GM20431 (cell line): ENCODE data around the gene TDRKH.
"Not testable (repeated sequence)": the region's sequence is repeated elsewhere in the genome, so short reads cannot be mapped to it uniquely, and the experiment has no call there.

ENCODE experiments used
- in situ Hi-C: fragments of 300-500 bp; cut with MseI, MboI; formaldehyde crosslinking; loops from one replicate; pipeline ENCODE4 v1.15.0; 2020; ENCODE audit warnings: low sequenced_read_pairs; ENCODE audit not compliant: unreplicated experiment

TDRKH gene

GRCh38 chr1:151805066-151805820 is 14.9 kb upstream of the TDRKH start, which contains the start of gene LINGO4:
Gene LINGO4 (minus strand): TSS chr1:151805419. CDS start chr1:151802704, 2,715 bp downstream.
- in situ Hi-C loops: no loop called here

DNA sequence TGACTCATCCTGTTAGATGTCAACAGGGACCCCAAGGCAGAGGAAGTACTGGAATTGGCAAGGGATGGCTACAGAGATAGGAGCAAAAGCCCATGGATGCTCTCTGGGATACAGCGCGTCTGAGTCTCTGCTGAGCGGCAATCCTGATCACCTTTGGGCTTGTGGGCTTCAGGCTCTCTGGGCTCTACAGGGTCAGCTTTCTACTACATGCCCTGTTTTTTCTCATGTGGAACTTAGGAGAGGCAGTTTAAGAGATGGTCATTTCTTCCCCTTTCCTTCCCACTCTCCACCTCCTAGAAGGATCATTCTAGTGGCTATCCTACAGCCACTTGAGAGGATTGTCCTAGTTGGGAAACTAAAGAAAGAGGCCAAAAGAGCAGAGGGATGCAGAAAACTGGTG is 13.6 kb upstream of the TDRKH start:
- in situ Hi-C loops: no loop called here

DNA sequence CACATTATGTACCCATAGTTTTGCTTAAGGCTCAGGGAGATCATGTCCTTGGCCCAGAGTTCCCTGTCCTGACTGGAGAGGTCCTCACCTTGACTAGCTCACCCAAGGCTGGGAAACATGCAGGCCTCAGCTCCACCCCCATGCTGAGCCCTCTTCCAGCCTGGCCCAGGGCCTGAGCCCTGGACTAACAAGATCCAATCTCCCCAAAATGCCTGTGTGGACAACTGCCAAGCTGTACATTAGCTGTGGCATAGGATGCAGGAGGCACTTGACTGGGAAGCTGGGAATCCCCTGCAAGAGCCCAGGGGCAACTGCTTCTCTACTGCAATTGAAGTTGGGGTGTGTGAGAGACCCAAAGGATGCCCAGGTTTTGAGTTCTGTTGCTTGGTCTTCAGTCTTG is 12.9 kb upstream of the TDRKH start:
- in situ Hi-C loops: no loop called here

GRCh38 chr1:151802372-151802771 is 12.1 kb upstream of the TDRKH start:
- in situ Hi-C loops: no loop called here

DNA sequence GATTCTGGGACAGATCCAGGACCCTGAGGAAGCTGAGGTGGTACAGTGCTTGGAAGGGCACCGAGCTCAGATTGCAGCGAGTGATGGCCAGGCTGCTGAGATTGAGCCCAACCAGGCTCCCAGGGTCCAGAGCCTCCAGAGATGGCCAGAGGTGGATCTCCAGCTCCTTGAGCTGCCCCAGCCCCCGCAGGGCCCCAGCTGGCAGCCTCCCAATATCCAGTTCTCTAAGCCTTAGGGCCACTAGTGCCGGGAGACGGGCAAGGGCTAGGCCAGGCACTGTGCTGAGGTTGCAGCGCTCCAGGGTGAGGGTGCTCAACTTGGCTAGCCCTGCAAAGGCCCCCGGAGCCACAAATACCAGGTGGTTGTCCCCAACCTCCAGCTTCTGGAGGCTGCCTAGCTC is 11.5 kb upstream of the TDRKH start:
- in situ Hi-C loops: no loop called here

- in situ Hi-C loops: no loop called here
These were observed 11.1 kb upstream of the TDRKH start for GRCh38 chr1:151801310-151801820.

DNA sequence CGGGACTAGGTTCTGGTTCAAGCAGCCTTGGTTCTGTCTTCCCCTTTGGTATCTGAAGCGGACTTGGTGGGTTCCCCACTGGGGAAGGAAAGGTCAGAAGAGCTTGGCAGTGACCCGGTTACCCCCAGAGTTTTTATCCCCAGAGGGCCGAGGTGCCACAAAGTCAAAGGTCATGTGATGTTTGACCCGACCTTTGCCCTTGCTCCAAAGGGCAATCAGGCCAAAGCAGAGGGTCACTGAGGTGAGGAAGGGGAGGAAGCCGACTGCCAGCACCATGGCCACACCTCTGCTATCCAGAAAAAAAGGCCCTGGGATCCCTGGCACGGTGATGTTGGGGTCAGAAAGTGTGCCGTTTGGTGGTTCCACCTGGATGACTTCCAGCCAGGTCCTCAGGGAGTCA is 10.5 kb upstream of the TDRKH start:
- in situ Hi-C loops: no loop called here

- in situ Hi-C loops: no loop called here
These were observed 9.1 kb upstream of the TDRKH start for GRCh38 chr1:151799179-151800022.

DNA sequence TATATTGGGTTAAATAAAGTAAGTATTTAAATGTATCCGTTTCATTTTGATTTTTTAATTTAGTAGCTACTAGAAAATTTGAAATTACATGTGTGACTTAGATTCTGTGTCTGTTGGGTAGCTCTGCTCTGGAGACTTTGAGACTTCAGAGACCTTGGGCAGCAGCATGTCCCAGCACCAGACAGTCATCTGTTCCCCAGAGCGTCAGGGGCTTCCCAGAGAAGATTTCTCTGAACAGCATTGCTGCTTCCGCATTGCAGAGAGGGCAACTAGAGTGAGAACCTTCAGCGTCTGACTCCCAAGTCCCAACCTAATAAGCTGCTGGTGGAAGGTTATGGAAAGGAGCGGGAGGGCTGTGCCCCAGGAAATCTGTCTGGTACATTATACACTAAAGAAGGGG is 8.3 kb upstream of the TDRKH start:
- in situ Hi-C loops: no loop called here

DNA sequence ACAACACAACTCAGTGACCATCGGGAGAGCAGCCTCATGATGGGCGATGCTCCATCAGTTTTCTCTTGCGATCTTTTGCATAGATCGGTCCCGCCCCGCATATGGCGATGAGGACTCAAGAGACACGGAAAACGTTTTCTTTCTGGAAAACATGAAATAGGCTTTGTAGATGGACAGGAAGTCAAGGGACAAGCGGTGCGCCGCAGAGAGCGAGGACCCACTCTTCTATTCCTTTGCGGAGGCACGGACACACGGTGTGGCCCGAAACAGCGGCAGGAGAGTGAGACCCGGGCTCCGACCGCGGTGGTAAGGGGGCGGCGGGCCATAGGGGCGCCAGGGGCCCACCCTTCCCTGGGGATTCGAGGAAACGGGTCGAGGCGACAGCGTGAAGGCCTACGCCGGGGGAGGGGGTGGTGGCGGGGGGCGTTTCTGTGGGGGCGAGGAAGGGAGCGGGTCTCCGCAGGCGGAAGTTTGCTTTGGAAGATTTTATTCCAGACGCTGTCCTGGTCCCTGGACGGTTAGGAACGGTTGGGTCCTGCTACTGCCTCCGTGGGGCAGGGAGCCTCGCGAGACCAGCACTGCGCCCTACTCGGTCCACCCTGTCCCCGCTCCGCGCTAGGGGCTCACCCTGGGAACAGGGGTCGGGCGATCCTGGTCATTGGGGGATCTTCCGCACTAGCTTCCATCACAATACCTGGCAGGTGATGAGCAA is 796 bp upstream of the TDRKH start:
- in situ Hi-C loops: no loop called here

DNA sequence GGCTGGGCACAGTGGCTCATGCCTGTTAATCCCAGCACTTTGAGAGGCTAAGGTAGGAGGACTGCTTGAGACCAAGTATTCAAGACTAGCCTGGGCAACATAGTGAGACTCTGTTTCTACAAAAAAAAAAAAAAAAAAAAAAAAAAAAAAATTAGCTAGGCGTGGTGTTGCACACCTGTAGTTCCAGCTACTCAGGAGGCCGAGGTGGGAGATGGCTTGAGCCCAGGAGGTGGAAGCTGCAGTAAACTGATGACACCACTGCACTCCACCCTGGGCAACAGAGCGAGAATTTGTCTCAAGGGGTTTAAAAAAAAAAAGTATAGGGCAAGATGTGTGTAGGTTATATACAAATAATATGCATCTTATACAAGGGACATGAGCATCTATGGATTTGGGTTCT is 2.6 kb downstream of the TDRKH start:
- in situ Hi-C loops: no loop called here

GRCh38 chr1:151783796-151784195 is 6.5 kb downstream of the TDRKH start:
- in situ Hi-C loops: no loop called here

DNA sequence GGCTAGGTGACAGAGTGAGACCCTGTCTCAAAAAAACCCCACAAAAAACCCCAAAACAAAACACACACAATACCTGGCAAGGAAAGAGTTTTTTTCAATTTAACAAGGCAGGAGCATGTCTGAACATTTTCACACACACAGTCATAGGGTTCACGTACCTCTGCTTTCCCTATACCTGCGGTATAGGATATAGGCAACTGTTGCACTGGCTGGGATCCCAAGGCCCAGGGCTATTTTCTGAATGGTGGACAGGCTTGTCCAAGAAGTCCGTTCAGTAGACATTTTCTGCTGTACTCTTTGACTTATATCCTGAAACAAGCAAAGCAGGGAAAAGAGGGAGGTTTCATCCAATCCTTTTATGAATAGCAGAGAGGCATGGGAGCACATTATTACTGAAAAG is 7.6 kb downstream of the TDRKH start:
- in situ Hi-C loops: no loop called here

GRCh38 chr1:151782026-151782425 is 8.3 kb downstream of the TDRKH start:
- in situ Hi-C loops: not testable (repeated sequence)

DNA sequence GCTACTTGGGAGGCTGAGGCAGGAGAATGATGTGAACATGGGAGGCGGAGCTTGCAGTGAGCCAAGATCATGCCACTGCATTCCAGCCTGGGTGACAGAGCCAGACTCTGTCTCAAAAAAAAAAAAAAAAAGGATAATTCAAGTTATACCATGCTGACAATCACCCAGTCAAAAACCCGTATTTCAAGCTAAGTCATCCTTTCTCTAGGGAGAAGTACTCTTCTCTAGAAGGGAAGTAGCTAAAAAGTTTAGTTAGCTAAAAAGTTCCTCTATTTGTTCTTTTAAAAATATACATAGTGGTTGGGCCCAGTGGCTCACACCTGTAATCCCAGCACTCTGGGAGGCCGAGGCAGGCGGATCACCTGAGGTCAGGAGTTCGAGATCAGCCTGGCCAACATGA is 9.6 kb downstream of the TDRKH start:
- in situ Hi-C loops: not testable (repeated sequence)

GRCh38 chr1:151779852-151780251 is 10.4 kb downstream of the TDRKH start:
- in situ Hi-C loops: no loop called here

DNA sequence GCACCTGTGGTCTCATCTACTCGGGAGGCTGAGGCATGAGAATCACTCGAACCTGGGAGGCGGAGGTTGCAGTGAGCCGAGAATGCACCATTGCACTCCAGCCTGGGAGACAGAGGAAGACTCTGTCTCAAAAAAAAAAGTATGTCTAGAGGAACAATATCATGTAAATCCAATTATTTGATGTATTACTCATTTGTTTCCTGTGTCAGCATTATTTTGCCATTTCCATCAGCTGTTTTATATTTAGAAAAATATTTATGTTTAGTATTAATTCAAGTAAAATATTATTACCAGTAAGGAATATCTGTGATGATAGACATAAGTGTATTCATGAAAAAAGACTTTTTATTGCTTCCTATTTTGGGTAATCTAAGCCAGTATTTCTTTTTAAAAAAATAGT is 13.0 kb downstream of the TDRKH start:
- in situ Hi-C loops: no loop called here

DNA sequence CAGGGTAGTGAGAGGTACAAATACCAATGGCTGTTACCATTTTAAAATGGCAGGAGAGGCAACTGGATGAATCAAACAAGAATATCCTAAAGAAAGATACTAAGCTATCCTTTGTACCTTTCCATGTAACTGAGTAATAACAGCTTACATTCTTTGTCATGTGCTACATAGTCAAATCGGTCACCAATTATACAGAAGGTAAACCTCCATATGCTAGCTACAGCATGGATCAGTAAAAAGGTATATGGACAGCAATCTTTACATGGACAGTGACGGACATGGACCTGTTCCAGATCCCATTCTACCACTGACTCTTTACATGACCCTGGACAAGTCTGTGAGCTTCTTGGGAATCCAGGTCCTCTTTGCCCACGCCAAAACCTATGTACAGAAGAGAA is 13.6 kb downstream of the TDRKH start:
- in situ Hi-C loops: no loop called here

DNA sequence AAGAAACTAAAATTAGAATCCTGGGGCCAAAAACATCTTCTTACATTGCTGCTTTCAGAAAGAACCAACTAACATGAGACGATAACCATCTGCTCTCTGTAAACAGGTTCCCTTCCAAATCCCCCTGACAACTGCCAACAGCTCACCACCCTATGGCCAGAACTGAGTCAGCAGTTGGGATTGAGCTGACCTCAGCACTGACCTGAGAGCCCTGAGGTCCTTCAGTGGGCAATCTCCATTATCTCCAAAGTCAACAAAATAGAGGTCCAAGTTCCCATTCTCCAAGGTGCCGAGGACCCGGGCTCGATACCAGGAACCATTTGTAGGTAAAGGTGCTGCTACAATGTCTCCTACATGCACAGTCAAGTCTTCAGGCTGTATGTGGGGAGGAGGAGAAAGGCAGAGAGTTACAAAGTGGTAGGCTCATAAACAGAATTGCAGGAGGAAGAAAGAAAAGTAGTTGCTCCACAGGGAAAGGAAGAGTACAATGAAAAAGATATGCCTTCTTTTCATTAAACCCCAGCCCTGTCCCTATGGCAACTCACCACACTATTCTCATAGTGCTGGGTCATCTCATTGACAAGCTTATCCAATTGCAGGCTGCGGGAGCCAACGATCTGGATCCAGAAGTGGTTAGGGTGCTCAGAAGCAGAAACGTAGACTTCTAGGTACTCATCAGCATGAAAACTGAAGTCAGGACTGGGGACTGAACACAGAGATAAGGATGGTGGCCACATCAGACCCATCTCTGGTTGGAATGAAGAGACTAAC is 14.2 kb downstream of the TDRKH start:
- in situ Hi-C loops: no loop called here
